SU-DHL-6 (cell line): ENCODE results near the gene NEURL1B.
"Not testable (repeated sequence)": the region's sequence is repeated elsewhere in the genome, so short reads cannot be mapped to it uniquely, and the experiment has no call there.

Experiments
- H2AFZ ChIP-seq: fragments of 200-600 bp; sonication (generic); 2 replicates; pipeline ENCODE4 v1.6.1; 2014; ENCODE audit warnings: low read depth, mild to moderate bottlenecking, moderate library complexity, mixed read lengths, antibody characterized with exemption, low read length; ENCODE audit not compliant: severe bottlenecking
- H3F3A ChIP-seq: fragments of 200-600 bp; shearing (Covaris generic); 2 replicates; pipeline ENCODE4 v1.6.0; 2016; ENCODE audit warnings: antibody characterized with exemption, mild to moderate bottlenecking; ENCODE audit not compliant: insufficient read depth
- H3K27ac ChIP-seq: fragments of 200-600 bp; sonication (generic); 2 replicates; pipeline ENCODE4 v1.5.1; 2016; ENCODE audit warnings: low read depth, mild to moderate bottlenecking, low read length, moderate library complexity, mixed read lengths
- H3K27me3 ChIP-seq: fragments of 200-600 bp; sonication (generic), shearing (Covaris generic); 2 replicates; pipeline ENCODE4 v1.6.0; 2014; ENCODE audit warnings: mild to moderate bottlenecking, low read length
- H3K36me3 ChIP-seq: fragments of 200-600 bp; sonication (generic); 2 replicates; pipeline ENCODE4 v1.6.1; 2014; ENCODE audit warnings: mild to moderate bottlenecking, low read length, mixed read lengths
- H3K4me2 ChIP-seq: fragments of 300-600, 200-600 bp; shearing (Covaris generic), sonication (generic); 2 replicates; pipeline ENCODE4 v1.6.0; 2014; ENCODE audit warnings: low read length, low read depth, mild to moderate bottlenecking; ENCODE audit not compliant: poor library complexity, severe bottlenecking
- H3K4me3 ChIP-seq: fragments of 200-600 bp; sonication (generic); 2 replicates; pipeline ENCODE4 v1.5.1; 2014; ENCODE audit warnings: antibody characterized with exemption, low read length, mild to moderate bottlenecking, mixed read lengths; ENCODE audit not compliant: insufficient read depth, poor library complexity, severe bottlenecking
- H3K79me2 ChIP-seq: fragments of 200-600 bp; sonication (generic); 2 replicates; pipeline ENCODE4 v1.6.1; 2014; ENCODE audit warnings: mild to moderate bottlenecking, low read length, moderate library complexity; ENCODE audit not compliant: insufficient read depth
- H3K9ac ChIP-seq: fragments of 200-600 bp; sonication (generic); 2 replicates; pipeline ENCODE4 v1.7.0; 2014; ENCODE audit warnings: mild to moderate bottlenecking, low read length
- H3K9me2 ChIP-seq: fragments of 200-600 bp; sonication (generic); replicated peaks from 2 replicates; pipeline ENCODE4 v1.6.1; 2014; ENCODE audit warnings: low read length; ENCODE audit not compliant: insufficient read depth
- H3K9me3 ChIP-seq: fragments of 200-600 bp; sonication (generic); 2 replicates; pipeline ENCODE4 v1.6.1; 2014; ENCODE audit warnings: low read length, mixed read lengths; ENCODE audit not compliant: insufficient read depth
- H4K20me1 ChIP-seq: fragments of 200-600 bp; sonication (generic); 2 replicates; pipeline ENCODE4 v1.6.1; 2014; ENCODE audit warnings: low read depth, mild to moderate bottlenecking, antibody characterized with exemption, low read length, moderate library complexity, mixed read lengths
- EZH2phosphoT487 ChIP-seq: fragments of 200-600 bp; sonication (generic), shearing (Covaris generic); conservative IDR thresholded peaks from 2 replicates; pipeline ENCODE4 v1.6.1; 2018; ENCODE audit warnings: mild to moderate bottlenecking, antibody characterized with exemption, low read length, moderate library complexity, mixed read lengths
- TF ChIP-seq, protein P1 (sequence below): fragments of 200-600 bp; sonication (generic); IDR thresholded peaks from one replicate; pipeline ENCODE4 v1.5.1; 2017; ENCODE audit warnings: antibody characterized with exemption, mild to moderate bottlenecking, low read length, moderate library complexity; ENCODE audit not compliant: insufficient read depth, poor library complexity, severe bottlenecking

Gene NEURL1B

DNA sequence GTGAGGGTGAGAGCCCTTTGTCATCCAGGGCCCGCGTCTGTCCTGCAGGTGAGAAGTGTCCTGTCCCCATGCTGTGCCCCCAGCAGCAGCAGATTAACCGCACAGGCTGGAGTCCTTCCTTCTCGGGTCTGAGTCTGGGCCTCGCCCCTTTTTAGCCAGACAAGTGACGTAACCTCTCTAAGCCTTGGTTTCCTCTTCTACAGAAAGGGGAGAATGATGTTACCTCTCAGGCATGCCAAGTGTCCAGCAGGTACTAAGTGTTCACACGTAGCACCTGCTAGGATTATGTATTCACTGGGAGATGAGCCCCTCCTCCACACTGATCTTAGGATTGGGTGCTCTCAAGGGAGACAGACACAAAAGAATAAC lies 6.9 kb downstream of the NEURL1B start:
- no peak for TF ChIP-seq EZH2phosphoT487
- TF ChIP-seq, protein P1, sequence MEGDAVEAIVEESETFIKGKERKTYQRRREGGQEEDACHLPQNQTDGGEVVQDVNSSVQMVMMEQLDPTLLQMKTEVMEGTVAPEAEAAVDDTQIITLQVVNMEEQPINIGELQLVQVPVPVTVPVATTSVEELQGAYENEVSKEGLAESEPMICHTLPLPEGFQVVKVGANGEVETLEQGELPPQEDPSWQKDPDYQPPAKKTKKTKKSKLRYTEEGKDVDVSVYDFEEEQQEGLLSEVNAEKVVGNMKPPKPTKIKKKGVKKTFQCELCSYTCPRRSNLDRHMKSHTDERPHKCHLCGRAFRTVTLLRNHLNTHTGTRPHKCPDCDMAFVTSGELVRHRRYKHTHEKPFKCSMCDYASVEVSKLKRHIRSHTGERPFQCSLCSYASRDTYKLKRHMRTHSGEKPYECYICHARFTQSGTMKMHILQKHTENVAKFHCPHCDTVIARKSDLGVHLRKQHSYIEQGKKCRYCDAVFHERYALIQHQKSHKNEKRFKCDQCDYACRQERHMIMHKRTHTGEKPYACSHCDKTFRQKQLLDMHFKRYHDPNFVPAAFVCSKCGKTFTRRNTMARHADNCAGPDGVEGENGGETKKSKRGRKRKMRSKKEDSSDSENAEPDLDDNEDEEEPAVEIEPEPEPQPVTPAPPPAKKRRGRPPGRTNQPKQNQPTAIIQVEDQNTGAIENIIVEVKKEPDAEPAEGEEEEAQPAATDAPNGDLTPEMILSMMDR = no peak
- H3K9ac ChIP-seq = no peak overlapping the region

DNA sequence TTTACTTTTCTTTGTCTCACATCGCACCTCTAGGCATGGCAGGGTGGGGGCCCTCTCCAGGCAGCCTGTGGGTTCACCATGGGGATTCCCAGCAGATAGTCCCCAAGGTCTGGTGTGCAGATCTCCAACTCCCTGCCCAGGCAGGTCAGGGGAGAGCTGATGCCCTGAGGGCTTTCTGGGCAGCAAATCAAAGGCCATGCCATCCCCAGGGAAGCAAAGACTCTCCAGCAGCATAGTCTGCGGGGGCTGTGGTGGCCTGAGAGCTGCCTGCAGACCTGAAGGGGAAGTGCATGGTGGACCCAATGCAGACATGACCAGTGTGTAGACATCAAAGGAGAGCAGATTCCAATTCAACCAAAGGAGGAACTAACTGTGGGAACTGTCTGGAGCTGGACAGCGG lies 7.7 kb downstream of the NEURL1B start:
- H3K27ac ChIP-seq = no peak overlapping the region
- no peaks in the 10 kb centered on the region for H3K9me3 ChIP-seq
- no peaks in the 10 kb centered on the region for H3F3A ChIP-seq
- H3K4me2 ChIP-seq = no peak overlapping the region
- H4K20me1 ChIP-seq = no peaks in the 10 kb centered on the region
- H3K9ac ChIP-seq = no peak overlapping the region
- no peaks in the 10 kb centered on the region for H3K79me2 ChIP-seq
- TF ChIP-seq, protein P1 = no peak
- TF ChIP-seq EZH2phosphoT487 = no peak
- no peak overlapping the region for H3K4me3 ChIP-seq
- H3K36me3 ChIP-seq = no peaks in the 10 kb centered on the region
- no peaks in the 10 kb centered on the region; the same call in 1 of the 2 replicates for H3K27me3 ChIP-seq
- H2AFZ ChIP-seq = no peak overlapping the region
- no peaks in the 10 kb centered on the region for H3K9me2 ChIP-seq

More for the DNA sequence above, 6.9 kb downstream of the NEURL1B start:
- H3K9me3 ChIP-seq = no peaks in the 10 kb centered on the region
- no peaks in the 10 kb centered on the region; the same call in 1 of the 2 replicates for H3K27me3 ChIP-seq
- no peaks in the 10 kb centered on the region for H3F3A ChIP-seq
- H3K4me2 ChIP-seq = no peak overlapping the region
- no peak overlapping the region for H3K27ac ChIP-seq
- no peak overlapping the region for H3K4me3 ChIP-seq
- no peaks in the 10 kb centered on the region for H4K20me1 ChIP-seq
- no peak overlapping the region for H2AFZ ChIP-seq
- H3K36me3 ChIP-seq = no peaks in the 10 kb centered on the region
- H3K79me2 ChIP-seq = no peaks in the 10 kb centered on the region
- no peaks in the 10 kb centered on the region for H3K9me2 ChIP-seq

DNA sequence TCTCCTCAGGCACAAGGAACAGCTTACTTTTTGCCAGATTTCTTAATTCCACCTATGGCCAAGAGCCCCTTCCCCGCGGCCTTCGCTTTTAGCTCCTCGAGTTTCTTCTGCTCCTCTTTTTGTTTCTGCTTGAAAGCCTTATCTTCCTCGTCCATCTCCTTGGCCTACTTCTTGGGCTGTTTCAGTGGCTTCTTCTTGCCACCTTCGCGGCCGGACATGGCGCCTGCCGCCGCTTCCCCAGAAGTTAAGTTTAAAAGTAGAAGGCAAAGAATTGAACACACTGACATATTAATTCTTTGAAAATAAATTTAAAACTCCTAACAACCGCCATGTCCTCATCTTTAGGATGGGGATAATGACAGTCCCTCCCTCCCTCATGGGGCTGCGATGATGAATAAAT lies 15.4 kb downstream of the NEURL1B start:
- H3K27ac ChIP-seq, H3K9ac ChIP-seq, H3F3A ChIP-seq, H3K27me3 ChIP-seq, H3K4me2 ChIP-seq, H2AFZ ChIP-seq, H3K79me2 ChIP-seq, H3K36me3 ChIP-seq, H4K20me1 ChIP-seq, H3K9me2 ChIP-seq, H3K4me3 ChIP-seq: not testable (repeated sequence)
- H3K9me3 ChIP-seq = peaks cover 12% of the 10 kb centered on the region; the same call in 1 of the 2 replicates

DNA sequence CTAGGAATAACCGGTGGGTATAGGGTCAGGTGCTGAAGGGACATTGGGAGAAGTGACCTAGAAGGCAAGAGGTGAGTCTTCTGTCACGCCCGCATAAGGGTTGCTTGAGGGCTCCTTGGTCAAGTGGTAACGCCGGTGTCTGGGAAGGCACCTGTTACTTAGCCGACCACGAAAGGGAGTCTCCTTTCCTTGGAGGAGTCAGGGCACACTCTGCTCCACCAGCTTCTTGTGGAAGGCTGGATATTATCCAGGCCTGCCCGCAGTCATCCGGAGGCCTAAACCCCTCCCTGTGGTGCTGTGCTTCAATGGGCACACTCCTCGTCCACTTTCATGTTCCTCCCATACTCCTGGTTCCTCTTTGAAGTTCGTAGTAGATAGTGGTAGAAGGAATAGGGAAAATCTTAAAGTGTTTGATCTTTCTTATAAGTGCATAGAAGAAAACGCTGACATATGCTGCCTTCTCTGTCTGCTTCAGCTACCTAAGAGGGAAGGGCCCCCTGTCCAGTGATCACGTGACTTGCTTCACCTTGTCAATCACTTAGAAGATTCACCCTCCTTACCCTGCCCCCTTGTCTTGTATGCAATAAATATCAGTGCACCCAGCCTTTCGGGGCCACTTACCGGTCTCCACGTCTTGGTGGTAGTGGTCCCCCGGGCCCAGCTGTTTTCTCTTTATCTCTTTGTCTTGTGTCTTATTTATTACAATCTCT lies 16.6 kb downstream of the NEURL1B start:
- H3K9me2 ChIP-seq, H3K4me3 ChIP-seq, H2AFZ ChIP-seq, H3K27me3 ChIP-seq, H3K4me2 ChIP-seq, H3K9ac ChIP-seq, H3K27ac ChIP-seq, H3K79me2 ChIP-seq, H3K36me3 ChIP-seq, H4K20me1 ChIP-seq, H3F3A ChIP-seq: not testable (repeated sequence)
- peaks cover 12% of the 10 kb centered on the region; the same call in 1 of the 2 replicates for H3K9me3 ChIP-seq
